SH-SY5Y (cell line): ENCODE measurements around the gene VWF.

Experiments used
- GATA2 ChIP-seq: IDR thresholded peaks from 2 replicates; pipeline ENCODE4 v1.6.1; 2011; ENCODE audit warnings: mild to moderate bottlenecking, low read depth, low read length
- GATA3 ChIP-seq: IDR thresholded peaks from 2 replicates; pipeline ENCODE4 v1.6.1; 2011; ENCODE audit warnings: low read depth, mild to moderate bottlenecking, low read length, moderate library complexity

DNA sequence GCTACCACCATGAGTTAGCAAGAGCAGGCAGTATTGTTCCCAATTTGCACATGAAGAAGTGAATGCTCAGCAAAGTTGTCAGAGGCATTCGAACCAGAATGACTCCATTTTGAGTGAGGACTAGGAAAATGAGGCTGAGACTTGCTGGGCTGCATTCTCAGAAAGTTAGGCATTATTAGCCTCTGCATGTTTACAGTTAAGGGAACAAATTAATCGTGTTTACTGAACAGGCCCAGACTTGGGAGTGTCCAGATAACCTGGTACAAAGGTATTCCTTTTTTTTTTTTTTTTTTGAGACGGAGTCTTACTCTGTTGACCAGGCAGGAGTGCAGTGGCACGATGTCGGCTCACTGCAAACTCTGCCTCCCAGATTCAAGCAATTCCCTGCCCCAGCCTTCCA, 22.5 kb upstream of the VWF start:
- TF ChIP-seq GATA3 = no peak
- no peak for TF ChIP-seq GATA2
